CD4-positive, alpha-beta T cell treated with Interleukin-2 at 100 ng/mL for 4 hours (primary cell): Measurements from ENCODE around the gene CBFA2T2.
"Not testable (repeated sequence)": the region's sequence is repeated elsewhere in the genome, so short reads cannot be mapped to it uniquely, and the experiment has no call there.

Source experiments
- DNase-seq: peaks from one replicate; pipeline ENCODE4 v3.0.0-alpha.2; 2020; ENCODE audit warnings: low spot score

CBFA2T2 gene

GRCh38 chr20:33626190-33626589 lies 136.3 kb downstream of the CBFA2T2 start:
- DNase-seq = no peak

DNA sequence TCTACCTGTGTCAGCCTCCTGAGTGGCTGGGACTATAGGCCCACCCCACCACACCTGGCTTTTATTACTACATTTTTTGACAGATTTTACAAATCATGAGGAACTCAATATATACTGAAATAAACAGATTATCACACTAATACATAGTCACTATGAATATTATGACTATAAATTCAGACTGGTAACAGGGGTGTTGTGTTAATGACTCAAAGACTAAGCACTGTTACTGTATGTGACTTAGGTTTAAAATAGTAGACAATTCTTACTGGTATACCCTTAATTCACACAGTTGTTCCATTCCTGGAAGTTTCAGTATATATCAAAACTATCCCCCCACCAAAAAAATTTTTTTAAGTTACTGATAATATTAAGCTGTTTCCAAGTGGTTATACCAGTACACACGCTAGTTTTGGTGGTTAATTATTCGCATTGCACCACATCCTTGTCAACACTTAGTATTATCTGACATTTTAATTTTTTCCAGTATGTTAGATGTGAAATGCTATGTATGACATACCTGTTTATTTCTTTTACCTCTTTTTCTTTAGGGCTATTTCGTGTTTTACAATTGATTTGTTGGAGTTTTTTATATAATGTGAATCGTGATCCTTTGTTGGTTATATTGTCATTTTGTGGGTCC lies 137.8 kb downstream of the CBFA2T2 start:
- no peak for DNase-seq

GRCh38 chr20:33629533-33629932 lies 139.6 kb downstream of the CBFA2T2 start:
- DNase-seq = no peak

- no peak for DNase-seq
Measured at GRCh38 chr20:33629979-33630378, 140.1 kb downstream of the CBFA2T2 start.

DNA sequence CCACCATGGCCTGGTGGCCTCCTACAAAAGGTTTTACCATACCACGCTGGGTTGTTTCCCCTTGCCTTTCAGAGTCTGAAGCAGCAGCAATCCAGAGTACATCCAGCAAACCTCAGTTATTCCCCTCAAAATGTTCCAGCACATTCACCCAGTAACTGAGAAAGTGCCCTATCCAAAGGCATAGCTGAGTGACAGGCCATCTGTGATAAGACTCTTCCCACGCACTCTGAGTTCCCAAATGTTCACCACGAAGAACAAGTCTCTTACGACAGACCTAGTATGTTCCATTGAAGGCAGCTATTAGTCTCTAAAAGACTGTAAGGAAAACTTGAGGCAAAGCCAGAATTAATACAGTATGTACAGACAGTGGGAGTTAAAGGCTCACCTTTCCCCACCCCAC lies 140.6 kb downstream of the CBFA2T2 start:
- DNase-seq = no peak

- DNase-seq = not testable (repeated sequence)
Measured at GRCh38 chr20:33631910-33632309, 142.0 kb downstream of the CBFA2T2 start.

DNA sequence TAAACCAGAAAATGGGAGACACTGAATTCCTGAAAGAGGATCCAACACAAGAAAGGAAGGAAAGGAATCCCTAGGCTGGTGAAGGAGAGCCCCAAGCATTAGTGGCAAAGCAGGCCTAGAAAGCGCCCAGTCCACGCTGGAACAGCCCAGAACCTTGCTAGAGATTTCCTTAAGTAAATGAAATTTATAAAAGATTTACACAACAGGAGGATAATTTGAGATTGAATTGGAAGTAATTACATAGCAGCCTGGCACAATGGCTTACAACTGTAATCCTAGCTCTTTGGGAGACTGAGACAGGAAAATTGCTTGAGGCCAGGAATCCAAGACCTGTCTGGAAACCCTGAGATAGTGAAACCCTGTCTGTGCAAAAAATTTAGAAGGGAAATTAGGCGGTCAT lies 145.4 kb downstream of the CBFA2T2 start:
- no peak for DNase-seq

DNA sequence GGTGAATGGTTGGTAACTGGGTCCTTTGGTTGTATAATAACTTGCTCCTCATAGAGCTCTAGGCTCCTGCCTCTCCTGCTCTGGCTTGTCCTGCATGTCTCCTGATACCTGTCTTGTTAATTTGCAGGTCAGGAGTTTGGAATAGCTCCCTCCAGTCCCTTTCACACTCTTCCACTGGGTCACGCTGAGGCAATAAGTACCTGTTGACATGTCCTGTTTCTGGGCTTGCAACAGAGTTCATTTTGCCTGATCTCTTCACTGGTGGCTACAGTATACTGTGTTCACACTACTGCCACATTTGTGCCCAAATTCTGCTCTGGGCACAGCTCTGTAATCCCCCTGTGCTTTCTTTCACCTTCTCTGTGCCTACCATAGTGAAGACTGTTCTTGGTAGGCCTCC lies 146.9 kb downstream of the CBFA2T2 start:
- DNase-seq = no peak

DNA sequence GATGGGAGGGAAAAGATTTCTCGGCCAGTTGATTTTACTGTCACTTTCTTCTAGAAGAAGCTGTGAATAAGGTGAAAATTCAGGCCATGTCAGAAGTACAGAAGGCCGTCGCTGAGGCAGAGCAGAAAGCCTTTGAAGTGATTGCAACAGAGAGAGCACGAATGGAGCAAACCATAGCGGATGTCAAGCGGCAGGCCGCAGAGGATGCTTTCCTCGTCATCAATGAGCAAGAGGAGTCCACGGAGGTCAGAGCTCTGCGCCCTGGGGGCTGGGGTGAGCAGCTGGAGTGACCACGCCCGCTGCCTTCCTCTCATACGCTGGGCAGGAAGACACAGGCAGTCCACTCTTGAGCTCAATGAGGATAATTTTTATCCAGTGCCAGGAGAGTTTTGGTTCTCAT lies 150.4 kb downstream of the CBFA2T2 start:
- DNase-seq = no peak

DNA sequence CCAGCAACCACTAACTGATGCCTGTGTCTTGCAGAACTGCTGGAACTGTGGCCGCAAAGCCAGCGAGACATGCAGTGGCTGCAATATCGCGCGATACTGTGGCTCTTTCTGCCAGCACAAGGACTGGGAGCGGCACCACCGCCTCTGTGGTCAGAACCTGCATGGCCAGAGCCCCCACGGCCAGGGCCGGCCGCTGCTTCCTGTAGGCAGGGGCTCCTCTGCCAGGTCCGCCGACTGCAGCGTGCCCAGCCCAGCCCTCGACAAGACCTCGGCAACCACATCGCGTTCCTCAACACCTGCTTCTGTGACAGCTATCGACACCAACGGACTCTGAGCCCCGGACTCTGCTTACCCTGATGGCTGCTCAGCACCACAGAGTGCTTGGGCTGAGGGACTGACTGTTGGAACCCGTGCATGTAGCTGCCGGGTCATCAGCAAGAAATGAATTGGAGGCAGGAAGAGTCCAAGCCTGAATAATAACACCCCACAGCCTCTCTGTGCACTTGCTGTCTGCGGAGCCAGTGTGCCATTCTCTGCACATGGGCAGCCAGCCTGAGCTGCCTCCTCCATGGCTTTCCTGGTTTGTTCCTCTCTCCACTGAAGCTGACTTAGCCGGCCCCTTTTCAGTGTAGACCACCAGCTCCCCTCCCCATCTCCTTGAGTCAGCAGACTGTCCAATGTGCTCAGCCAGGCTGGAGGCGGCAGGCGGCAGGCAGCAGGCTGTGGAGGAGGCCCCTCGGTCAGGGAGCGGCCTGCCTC lies 154.6 kb downstream of the CBFA2T2 start:
- no peak for DNase-seq

GRCh38 chr20:33645072-33645358 lies 155.1 kb downstream of the CBFA2T2 start:
- DNase-seq = no peak

DNA sequence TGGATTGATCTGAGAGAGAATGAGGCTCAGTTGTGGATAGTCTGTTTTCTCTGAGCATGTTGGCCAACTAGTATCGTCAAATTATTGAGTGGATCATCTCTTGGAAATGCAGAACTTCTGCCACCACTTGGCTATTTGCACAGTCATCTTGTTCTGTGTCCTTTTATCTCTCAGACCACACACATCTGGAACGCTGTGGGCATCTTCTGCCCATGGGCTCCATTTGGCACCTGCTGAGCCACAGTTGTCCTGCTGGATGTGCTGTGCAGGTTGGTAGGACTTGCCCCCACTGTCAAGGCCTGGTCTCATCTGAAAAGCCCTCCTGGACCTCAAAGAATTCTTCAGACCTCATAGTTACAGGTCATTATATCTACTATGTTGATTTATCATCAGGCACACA lies 155.5 kb downstream of the CBFA2T2 start:
- no peak for DNase-seq

DNA sequence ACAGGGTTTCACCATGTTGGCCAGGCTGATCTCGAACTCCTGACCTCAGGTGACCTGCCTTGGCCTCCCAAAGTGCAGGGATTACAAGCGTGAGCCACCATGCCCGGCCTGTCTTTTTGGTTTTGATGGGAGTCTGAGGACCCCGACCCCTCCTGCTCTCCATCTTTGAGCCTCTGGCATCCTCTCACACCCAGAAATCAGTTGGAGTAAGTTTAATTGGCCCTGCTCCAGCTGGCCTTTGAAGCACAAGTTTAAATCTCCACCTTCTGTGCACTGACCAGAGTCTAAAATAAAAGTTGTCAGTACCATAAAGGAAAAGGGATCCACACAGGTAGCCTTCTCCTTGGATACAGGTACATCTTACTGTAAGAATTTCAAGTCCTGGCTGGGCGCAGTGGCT lies 156.3 kb downstream of the CBFA2T2 start:
- DNase-seq = no peak

- DNase-seq = not testable (repeated sequence)
Measured at GRCh38 chr20:33646959-33647602, 157.2 kb downstream of the CBFA2T2 start.

DNA sequence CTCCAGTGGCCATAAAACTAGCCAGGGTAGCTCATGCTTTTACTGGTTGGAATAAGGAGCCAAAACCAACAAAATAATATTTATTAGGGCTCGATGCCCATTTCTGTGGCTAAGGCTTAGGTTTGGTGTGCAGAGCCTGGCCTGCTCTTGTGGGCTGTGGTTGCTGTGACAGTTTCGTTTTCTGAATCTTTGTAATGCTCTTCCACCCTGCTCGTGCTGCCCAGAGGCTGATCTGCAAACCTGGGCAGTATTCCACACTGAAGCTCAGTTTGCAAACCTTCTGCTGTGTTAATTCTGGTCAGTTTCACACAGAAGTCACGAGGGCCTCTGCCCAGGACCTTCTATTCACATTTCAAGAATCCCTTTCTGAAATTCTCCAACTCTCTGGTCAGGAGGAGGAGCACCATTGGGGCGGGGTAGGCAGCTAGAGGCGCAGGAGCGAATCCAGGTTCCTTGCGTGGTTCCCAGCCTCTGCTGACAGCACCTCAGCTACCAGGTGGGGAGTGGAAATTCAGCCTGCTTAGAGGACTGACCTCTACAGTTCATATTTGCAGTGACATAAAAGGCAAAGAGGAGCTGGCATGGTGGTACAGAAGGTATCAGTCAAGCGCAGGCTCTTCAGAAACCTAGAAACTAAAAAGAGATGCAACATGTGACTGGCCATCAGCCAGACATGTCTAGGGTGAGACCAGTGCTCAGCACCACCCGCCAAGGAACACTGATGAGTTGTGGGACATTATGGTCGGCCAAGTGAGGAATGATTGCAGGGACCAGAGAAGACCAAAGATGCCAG lies 157.9 kb downstream of the CBFA2T2 start:
- no peak for DNase-seq

DNA sequence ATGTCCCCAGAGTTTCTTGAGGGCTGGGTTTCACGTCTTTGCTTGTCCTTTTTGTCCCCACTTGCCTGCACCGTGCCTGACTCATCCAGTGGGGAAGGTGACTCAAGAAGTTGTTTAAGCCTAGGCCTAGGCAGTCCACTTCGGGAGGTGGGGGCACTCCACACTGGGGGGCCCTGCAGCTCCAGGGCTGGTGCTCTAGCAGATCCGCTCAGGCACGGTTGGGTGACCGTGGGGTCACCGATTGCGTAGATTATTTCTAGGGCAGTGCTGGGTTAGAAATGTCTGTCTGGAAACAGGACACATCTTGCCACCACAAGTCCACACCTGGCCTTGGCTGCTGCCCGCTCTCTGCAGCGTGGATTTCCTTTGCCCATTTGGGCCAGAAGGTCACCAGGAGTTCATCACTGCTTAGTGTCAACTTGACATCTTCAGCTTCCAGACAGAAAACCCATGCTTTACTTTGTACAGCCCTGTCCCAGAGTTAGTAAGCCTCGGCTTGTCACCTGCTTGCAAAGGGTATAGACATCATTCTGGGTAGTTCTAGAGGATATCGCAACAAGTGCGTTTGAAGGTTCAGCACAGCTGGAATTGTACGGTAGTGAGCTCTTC lies 158.6 kb downstream of the CBFA2T2 start:
- DNase-seq = no peak

GRCh38 chr20:33649201-33649681 lies 159.3 kb downstream of the CBFA2T2 start:
- DNase-seq = no peak

DNA sequence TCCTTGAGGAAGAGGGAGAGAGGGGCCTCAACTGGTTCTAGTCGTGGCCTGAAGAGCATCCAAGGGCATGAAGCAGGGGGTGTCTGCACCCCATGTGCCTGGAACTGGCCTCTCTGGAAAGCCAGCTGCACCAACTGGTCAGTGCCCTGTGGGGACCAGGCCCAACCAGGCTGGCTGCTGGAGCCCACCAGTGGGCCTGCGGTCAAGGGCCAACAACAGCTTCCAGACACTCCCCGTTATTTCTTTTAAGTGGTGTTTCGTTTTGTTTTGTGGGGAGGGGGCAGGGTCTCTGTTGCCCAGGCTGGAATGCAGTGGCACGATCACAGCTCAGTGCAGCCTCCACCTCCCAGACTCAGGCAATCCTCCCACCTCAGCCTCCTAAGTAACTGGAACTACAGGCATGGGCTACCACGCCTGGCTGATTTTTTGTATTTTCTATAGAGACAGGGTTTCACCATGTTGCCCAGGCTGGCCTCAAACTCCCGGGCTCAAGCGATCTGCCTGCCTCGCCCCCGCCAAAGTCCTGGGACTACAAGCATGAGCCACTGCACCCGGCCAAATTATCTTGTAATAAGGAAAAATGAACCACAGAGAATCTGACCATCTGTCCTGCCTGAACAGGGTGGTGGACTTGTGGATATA lies 160.3 kb downstream of the CBFA2T2 start:
- no peak for DNase-seq

- no peak for DNase-seq
Measured at GRCh38 chr20:33650753-33651561, 161.1 kb downstream of the CBFA2T2 start.

DNA sequence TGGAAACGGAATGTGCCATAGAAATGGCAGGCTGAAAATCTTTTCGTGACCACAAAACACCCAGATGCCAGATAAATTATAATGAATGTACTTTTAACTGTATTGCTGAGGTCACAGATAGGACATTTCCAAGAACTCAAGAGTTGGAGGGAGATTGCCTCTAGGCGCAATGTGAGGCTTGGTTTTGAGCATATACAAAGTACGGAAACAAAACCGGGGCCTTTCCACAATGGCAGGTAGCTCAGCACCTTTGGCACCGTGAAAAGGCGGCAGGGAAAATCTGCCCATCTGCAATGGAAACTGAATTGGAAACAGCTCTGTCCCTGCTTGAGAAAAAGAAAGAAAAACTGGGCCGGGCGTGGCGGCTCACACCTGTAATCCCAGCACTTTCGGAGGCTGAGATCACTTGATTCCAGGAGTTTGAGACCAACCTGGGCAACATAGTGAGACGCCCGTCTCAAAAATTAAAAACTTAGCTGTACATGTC lies 161.7 kb downstream of the CBFA2T2 start:
- DNase-seq = no peak
